ENCODE measurements around the gene SWAP70. TPM values are rescaled to one million over a fixed set of nuclear protein-coding genes. Genes with fewer than 3 reads are reported as not detected.
A peak's percentile ranks its signal among the peaks of the same experiment; 100 is the strongest.

Gene SWAP70
- total and polyA plus RNA-seq, 10 of the 15 experiments (the other 5 are each of a cell fraction or from before 2014, with no cell fraction given), result 20.6 to 62.4 (median 41.7) TPM

DNA sequence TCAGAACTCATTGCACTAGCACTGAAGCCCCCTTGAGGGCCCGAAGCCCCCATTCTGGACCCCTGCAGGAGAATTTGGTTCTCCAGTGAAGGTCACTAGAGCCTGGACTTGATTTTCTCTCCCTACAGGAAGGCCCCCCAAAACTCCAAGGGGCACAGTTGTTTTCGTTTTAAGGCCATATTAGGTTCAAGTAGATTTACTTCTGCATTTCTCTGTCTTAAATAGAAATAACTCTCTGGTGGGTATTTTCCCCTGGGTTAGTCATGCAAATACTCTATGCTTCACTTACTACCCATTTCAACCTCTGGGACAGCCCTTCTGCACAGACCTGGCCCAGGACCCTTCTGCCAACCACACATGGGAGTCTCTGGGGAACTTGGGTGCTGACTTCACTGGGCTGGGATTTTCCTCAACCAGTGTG is 48.8 kb upstream of the SWAP70 start:
- ChIA-PET CTCF (interaction anchor here (7.0 kb wide), 1 partner anchor 134 kb away, joined by 126 read pairs; no protein-coding TSS in a partner anchor), SMC1A (ENCODE audit: uncharacterized antibody, unreplicated experiment) (no interaction called here), POLR2A (no interaction called here), RAD21 (ENCODE audit: unreplicated experiment) (interaction anchor here (0.8 kb wide), 1 partner anchor 49 kb away, joined by 3 read pairs; the partner anchor contains the start of gene SWAP70)
- ATAC-seq (peak; percentile 75), FAIRE-seq (peak; percentile 44), DNase-seq (ENCODE audit: low read depth, low spot score) (peak; percentile 77)
- H3K4me2 ChIP-seq (ENCODE audit: control insufficient read depth, insufficient read depth), result peak overlapping the region; percentile 75
- peak overlapping the region; percentile 68 for H3K4me3 ChIP-seq
- no peak overlapping the region for H2AFZ ChIP-seq (ENCODE audit: control insufficient read depth, low read depth, low read length)
- in situ Hi-C loops (cut with MboI) (loop anchor here (10.0 kb wide), 1 partner anchor 690 kb away; the partner anchor contains the start of gene ADM), intact Hi-C loops (cut with micrococcal nuclease; ENCODE audit: unreplicated experiment) (loop anchor here (2.0 to 10.0 kb wide), 2 partner anchors 48 to 690 kb away; partner anchors contain the start of gene ADM)
- no peaks in the 10 kb centered on the region for H4K20me1 ChIP-seq (ENCODE audit: control insufficient read depth, insufficient read depth)
- BruUV-seq (replicated peaks), result no TSS peak
- H3K9me3 ChIP-seq (replicated peaks; ENCODE audit: control insufficient read depth, insufficient read depth, low read length), result no peaks in the 10 kb centered on the region; the same call in 2 of the 3 replicates
- peak overlapping the region; percentile 91 for H3K27ac ChIP-seq (ENCODE audit: control insufficient read depth, insufficient read depth)
- no peaks in the 10 kb centered on the region for H3K79me2 ChIP-seq (ENCODE audit: control insufficient read depth, insufficient read depth, low read length)
- no peaks in the 10 kb centered on the region for H3K27me3 ChIP-seq (replicated peaks in 1 of 2; ENCODE audit: control insufficient read depth in 2 of 2, insufficient read depth in 2 of 2, low read length in 1 of 2)
- H3K9ac ChIP-seq (ENCODE audit: control insufficient read depth, insufficient read depth, low read length), result peak overlapping the region; percentile 79
- 0% methylated on average over 2 of the region's 2 CpGs for WGBS (ENCODE audit: insufficient coverage, insufficient replicate concordance, low lambda C conversion rate, missing lambda C conversion rate)
- no peaks in the 10 kb centered on the region for H3K36me3 ChIP-seq (ENCODE audit: control insufficient read depth in 2 of 2, insufficient read depth in 2 of 2, low read length in 1 of 2)
- H3K4me1 ChIP-seq (ENCODE audit: control insufficient read depth, insufficient read depth, low read length), result peaks cover 43% of the 10 kb centered on the region
- 0 out of 2 replicates have a peak, but pooled peaks have one; percentile 66 for TF ChIP-seq WRNIP1 (IDR thresholded peaks at IDR 0.05; ENCODE audit: borderline replicate concordance, low read depth, low read length)
- TF ChIP-seq, protein P1, sequence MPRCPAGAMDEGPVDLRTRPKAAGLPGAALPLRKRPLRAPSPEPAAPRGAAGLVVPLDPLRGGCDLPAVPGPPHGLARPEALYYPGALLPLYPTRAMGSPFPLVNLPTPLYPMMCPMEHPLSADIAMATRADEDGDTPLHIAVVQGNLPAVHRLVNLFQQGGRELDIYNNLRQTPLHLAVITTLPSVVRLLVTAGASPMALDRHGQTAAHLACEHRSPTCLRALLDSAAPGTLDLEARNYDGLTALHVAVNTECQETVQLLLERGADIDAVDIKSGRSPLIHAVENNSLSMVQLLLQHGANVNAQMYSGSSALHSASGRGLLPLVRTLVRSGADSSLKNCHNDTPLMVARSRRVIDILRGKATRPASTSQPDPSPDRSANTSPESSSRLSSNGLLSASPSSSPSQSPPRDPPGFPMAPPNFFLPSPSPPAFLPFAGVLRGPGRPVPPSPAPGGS (IDR thresholded peaks at IDR 0.05; ENCODE audit: borderline replicate concordance, insufficient read depth, low read depth, low read length, poor library complexity, severe bottlenecking), result peak; percentile 82
- TF ChIP-seq TBL1XR1 (IDR thresholded peaks at IDR 0.05; ENCODE audit: low read depth, low read length), result peak; percentile 94
- TF ChIP-seq STAT1 (conservative IDR thresholded peaks at IDR 0.05), result no peak
- TF ChIP-seq SMAD5 (IDR thresholded peaks at IDR 0.05; ENCODE audit: low read depth), result no peak
- TF ChIP-seq CREB1 (IDR thresholded peaks at IDR 0.05; ENCODE audit: low read depth), result peak; percentile 23; the same call in 1 of the 2 replicates
- 0 out of 4 replicates have a peak, but pooled peaks of 1 of the 2 experiments have one; percentile 30 for TF ChIP-seq CEBPB (IDR thresholded peaks at IDR 0.05; ENCODE audit: borderline replicate concordance in 1 of 2, low read depth in 2 of 2, low read length in 2 of 2)
- peak; percentile 94 for TF ChIP-seq MEF2B (IDR thresholded peaks at IDR 0.05; ENCODE audit: partially characterized antibody, poor library complexity, severe bottlenecking)
- TF ChIP-seq DPF2 (IDR thresholded peaks at IDR 0.05), result peak; percentile 30; the same call in 1 of the 2 replicates
- TF ChIP-seq SREBF1 (IDR thresholded peaks at IDR 0.05; ENCODE audit: low read length), result 0 out of 2 replicates have a peak, but pooled peaks have one; percentile 42
- no peak for TF ChIP-seq TARDBP (IDR thresholded peaks at IDR 0.05; ENCODE audit: borderline replicate concordance)
- peak; percentile 39; the same call in 1 of the 2 replicates for TF ChIP-seq YY1 (IDR thresholded peaks at IDR 0.05; ENCODE audit: low read depth, low read length)
- peak; percentile 27; the same call in 1 of the 2 replicates for TF ChIP-seq SMC3 (IDR thresholded peaks at IDR 0.05; ENCODE audit: borderline replicate concordance, low read length)
- peak; percentile 92 for TF ChIP-seq RCOR1 (conservative IDR thresholded peaks at IDR 0.05; ENCODE audit: low read depth, low read length)
- TF ChIP-seq CBX5 (IDR thresholded peaks at IDR 0.05; ENCODE audit: low read depth), result no peak
- peak; percentile 41; the same call in 1 of the 2 replicates for TF ChIP-seq CREM (IDR thresholded peaks at IDR 0.05; ENCODE audit: low read depth)
- TF ChIP-seq POU2F2 (IDR thresholded peaks at IDR 0.05; ENCODE audit: borderline replicate concordance, low read depth, low read length), result peak; percentile 97
- peak; percentile 90 for TF ChIP-seq ZNF217 (IDR thresholded peaks at IDR 0.05)
- peak; percentile 59 to 74; a peak in 3 of 4 replicates for TF ChIP-seq IKZF2 (IDR thresholded peaks at IDR 0.05)
- TF ChIP-seq MEF2A (IDR thresholded peaks at IDR 0.05; ENCODE audit: insufficient read depth, low read depth, low read length), result peak; percentile 94
- TF ChIP-seq ATF7 (IDR thresholded peaks at IDR 0.05; ENCODE audit: low read depth), result peak; percentile 40; the same call in 1 of the 2 replicates
- TF ChIP-seq, protein P2, sequence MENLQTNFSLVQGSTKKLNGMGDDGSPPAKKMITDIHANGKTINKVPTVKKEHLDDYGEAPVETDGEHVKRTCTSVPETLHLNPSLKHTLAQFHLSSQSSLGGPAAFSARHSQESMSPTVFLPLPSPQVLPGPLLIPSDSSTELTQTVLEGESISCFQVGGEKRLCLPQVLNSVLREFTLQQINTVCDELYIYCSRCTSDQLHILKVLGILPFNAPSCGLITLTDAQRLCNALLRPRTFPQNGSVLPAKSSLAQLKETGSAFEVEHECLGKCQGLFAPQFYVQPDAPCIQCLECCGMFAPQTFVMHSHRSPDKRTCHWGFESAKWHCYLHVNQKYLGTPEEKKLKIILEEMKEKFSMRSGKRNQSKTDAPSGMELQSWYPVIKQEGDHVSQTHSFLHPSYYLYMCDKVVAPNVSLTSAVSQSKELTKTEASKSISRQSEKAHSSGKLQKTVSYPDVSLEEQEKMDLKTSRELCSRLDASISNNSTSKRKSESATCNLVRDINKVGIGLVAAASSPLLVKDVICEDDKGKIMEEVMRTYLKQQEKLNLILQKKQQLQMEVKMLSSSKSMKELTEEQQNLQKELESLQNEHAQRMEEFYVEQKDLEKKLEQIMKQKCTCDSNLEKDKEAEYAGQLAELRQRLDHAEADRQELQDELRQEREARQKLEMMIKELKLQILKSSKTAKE (IDR thresholded peaks at IDR 0.05; ENCODE audit: low read depth, poor library complexity, severe bottlenecking), result peak; percentile 65
- no peak for TF ChIP-seq NFYA (IDR thresholded peaks at IDR 0.05; ENCODE audit: borderline replicate concordance, low read depth, low read length)

All from GM12878 (cell line).